Measurements from ENCODE around the gene RNF150.

- TF ChIP-seq POLR2A (IDR thresholded peaks at IDR 0.05; ENCODE audit: low read depth, low read length) = no peak
- no peak for TF ChIP-seq TAF1 (IDR thresholded peaks at IDR 0.05; ENCODE audit: borderline replicate concordance, low read depth, low read length)
- TF ChIP-seq POLR2AphosphoS5 (IDR thresholded peaks at IDR 0.05; ENCODE audit: low read depth, low read length) = no peak
Measured at GRCh38 chr4:141004823-141005222, 128.4 kb downstream of the RNF150 start.

Measured in GM12892 (cell line).